Neutrophil (primary cell): ENCODE results near the gene COL16A1.

ENCODE experiments used
- H3K27ac ChIP-seq: fragments of 200-600 bp; sonication (generic); 2 replicates; pipeline ENCODE4 v1.5.1; 2016; ENCODE audit warnings: mild to moderate bottlenecking, moderate library complexity
- H3K27me3 ChIP-seq: fragments of 200-600 bp; sonication (generic); 2 replicates; pipeline ENCODE4 v1.6.0; 2016; ENCODE audit warnings: mild to moderate bottlenecking
- H3K36me3 ChIP-seq: fragments of 200-600 bp; sonication (generic); 2 replicates; pipeline ENCODE4 v1.5.1; 2017
- H3K4me1 ChIP-seq, 2 experiments: fragments of 200-600 bp in 1 of 2; sonication (generic) in 1 of 2; 1 replicate in 1 of 2; 2 replicates in 1 of 2; pipeline versions ENCODE4 v1.5.1 to v1.6.1; 2013 to 2016; ENCODE audit warnings: low read depth in 1 of 2, low read length in 1 of 2, mild to moderate bottlenecking in 1 of 2, moderate library complexity in 1 of 2; ENCODE audit not compliant: control insufficient read depth in 1 of 2, insufficient read depth in 1 of 2
- H3K4me3 ChIP-seq, 2 experiments: fragments of 200-600 bp in 1 of 2; sonication (generic) in 1 of 2; 1 replicate in 1 of 2; 2 replicates in 1 of 2; pipeline ENCODE4 v1.5.1; 2013 to 2016; ENCODE audit warnings: low read depth in 1 of 2, low read length in 1 of 2, mild to moderate bottlenecking in 1 of 2, moderate library complexity in 1 of 2
- H3K9me3 ChIP-seq: fragments of 200-600 bp; sonication (generic); 2 replicates; pipeline ENCODE4 v1.5.1; 2016
- TF ChIP-seq, protein P1 (sequence below): fragments of 200-600 bp; sonication (generic); IDR thresholded peaks from 2 replicates; pipeline ENCODE4 v1.5.1; 2016; ENCODE audit warnings: antibody characterized with exemption

The COL16A1 gene

DNA sequence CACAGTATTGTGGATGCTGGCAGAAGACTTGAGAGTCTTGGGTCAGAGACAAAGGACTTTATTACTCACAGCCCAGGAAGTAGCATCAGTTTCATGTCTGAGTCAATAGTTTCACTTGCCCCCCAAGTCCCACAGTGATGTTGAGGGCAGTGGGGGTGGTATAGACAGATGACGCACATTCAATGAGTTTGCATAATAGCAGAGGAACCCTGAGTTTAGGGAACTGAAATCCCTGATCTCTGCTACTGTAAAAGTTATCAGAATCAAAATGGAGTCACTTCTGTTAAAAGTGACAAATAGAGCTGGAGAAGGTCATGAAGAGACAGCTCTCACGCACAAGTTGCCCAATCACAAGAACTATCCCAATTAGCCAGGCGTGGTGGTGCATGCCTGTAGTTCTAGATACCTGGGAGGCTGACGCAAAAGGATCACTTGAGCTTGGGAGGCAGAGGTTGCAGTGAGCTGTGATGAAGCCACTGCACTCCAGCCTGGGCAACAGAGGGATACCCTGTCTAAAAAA, 97.8 kb downstream of the COL16A1 start:
- no peaks in the 10 kb centered on the region for H3K36me3 ChIP-seq
- no peaks in the 10 kb centered on the region for H3K9me3 ChIP-seq
- peaks cover 4% of the 10 kb centered on the region in 2 experiments for H3K4me1 ChIP-seq
- TF ChIP-seq, protein P1, sequence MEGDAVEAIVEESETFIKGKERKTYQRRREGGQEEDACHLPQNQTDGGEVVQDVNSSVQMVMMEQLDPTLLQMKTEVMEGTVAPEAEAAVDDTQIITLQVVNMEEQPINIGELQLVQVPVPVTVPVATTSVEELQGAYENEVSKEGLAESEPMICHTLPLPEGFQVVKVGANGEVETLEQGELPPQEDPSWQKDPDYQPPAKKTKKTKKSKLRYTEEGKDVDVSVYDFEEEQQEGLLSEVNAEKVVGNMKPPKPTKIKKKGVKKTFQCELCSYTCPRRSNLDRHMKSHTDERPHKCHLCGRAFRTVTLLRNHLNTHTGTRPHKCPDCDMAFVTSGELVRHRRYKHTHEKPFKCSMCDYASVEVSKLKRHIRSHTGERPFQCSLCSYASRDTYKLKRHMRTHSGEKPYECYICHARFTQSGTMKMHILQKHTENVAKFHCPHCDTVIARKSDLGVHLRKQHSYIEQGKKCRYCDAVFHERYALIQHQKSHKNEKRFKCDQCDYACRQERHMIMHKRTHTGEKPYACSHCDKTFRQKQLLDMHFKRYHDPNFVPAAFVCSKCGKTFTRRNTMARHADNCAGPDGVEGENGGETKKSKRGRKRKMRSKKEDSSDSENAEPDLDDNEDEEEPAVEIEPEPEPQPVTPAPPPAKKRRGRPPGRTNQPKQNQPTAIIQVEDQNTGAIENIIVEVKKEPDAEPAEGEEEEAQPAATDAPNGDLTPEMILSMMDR: no peak
- no peak overlapping the region for H3K4me3 ChIP-seq
- H3K27ac ChIP-seq: no peak overlapping the region
- H3K27me3 ChIP-seq: peaks cover 6% of the 10 kb centered on the region
